Activated T-cell treated with anti-CD3 and anti-CD28 coated beads, Interleukin-2, amount 50 U/mL, for 72 hours (primary cell): ENCODE results near the gene LIPA. TPM values are rescaled to one million over a fixed set of nuclear protein-coding genes. Genes with fewer than 3 reads are reported as not detected.

ENCODE experiments used
- ATAC-seq, 2 donors: fragments of 150-1000 bp; cut with Tn5 transposase; replicated peaks in 1 of 2; 2 replicates each; pipeline ENCODE4 v1.10.0; 2021; ENCODE audit warnings: moderate library complexity in 2 of 2, mild to moderate bottlenecking in 1 of 2
- DNase-seq, 2 donors: peaks; one replicate each; pipeline ENCODE4 v3.0.0; 2021 to 2022; ENCODE audit warnings: mixed read lengths in 1 of 2
- H3K27ac Mint-ChIP-seq: one replicate; pipeline ENCODE4 v1.8.0; 2022; ENCODE audit warnings: mild to moderate bottlenecking, moderate library complexity, mixed read lengths
- H3K27me3 Mint-ChIP-seq: one replicate; pipeline ENCODE4 v1.8.0; 2022; ENCODE audit warnings: low read depth, mixed read lengths
- H3K36me3 Mint-ChIP-seq, 2 donors: one replicate each; pipeline ENCODE4 v1.8.0; 2022; ENCODE audit warnings: mixed read lengths in 2 of 2, mild to moderate bottlenecking in 1 of 2; ENCODE audit not compliant: insufficient read depth in 2 of 2
- H3K4me1 Mint-ChIP-seq: one replicate; pipeline ENCODE4 v1.8.0; 2022; ENCODE audit warnings: low read depth, mixed read lengths
- H3K4me3 Mint-ChIP-seq, 2 donors: one replicate each; pipeline ENCODE4 v1.8.0; 2022; ENCODE audit warnings: mild to moderate bottlenecking in 2 of 2, mixed read lengths in 2 of 2, moderate library complexity in 2 of 2
- H3K9me3 Mint-ChIP-seq, 2 donors: one replicate each; pipeline ENCODE4 v1.8.0; 2022; ENCODE audit warnings: mixed read lengths in 2 of 2
- total RNA-seq, 2 donors: library from RNA; stranded (reverse); gene quantifications; one replicate each; pipeline ENCODE4 v1.2.3, GENCODE V29; 2022

The LIPA gene
- total RNA-seq, 2 donors from 2014 or later: 19.5 to 21.3 TPM

DNA sequence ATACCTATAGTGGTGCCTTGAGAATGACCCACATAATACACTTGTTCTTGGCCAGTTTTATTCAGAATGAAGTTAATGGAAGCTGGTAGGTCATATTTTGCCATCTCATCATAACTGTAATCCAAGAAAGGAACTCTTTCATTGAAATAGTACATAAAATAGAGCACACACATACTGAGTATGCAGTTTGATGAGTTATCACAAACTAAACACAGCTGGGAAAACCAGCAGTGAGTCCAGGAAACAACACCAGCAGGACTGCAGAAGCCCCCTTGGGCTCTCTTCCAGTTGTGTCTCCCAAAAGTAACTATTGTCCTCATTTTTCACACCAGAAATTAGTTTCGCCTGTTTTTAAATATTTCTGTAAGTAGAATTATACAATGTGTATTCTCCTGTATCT lies 24.7 kb downstream of the LIPA start:
- Mint-ChIP-seq H3K4me1 (peaks cover 8% of the 10 kb centered on the region), H3K36me3 (peaks cover 0 to 10% of the 10 kb centered on the region in 2 donors), H3K27me3 (no peaks in the 10 kb centered on the region), H3K9me3 (no peaks in the 10 kb centered on the region), H3K27ac (no peak overlapping the region), H3K4me3 (no peak overlapping the region)
- ATAC-seq (no peak), DNase-seq (no peak)

- H3K4me3 Mint-ChIP-seq: peak overlapping the region in 1 of 2 donors; percentile 47
- H3K36me3 Mint-ChIP-seq: peaks cover 0 to 10% of the 10 kb centered on the region in 2 donors
- H3K4me1 Mint-ChIP-seq: peaks cover 8% of the 10 kb centered on the region
- ATAC-seq (no peak), DNase-seq (no peak)
- no peaks in the 10 kb centered on the region for H3K27me3 Mint-ChIP-seq
- H3K27ac Mint-ChIP-seq: no peak overlapping the region
- H3K9me3 Mint-ChIP-seq: no peaks in the 10 kb centered on the region
Measured at GRCh38 chr10:89224739-89225443, 26.7 kb downstream of the LIPA start.

GRCh38 chr10:89221919-89222318 lies 29.7 kb downstream of the LIPA start:
- Mint-ChIP-seq H3K36me3 (peaks cover 0 to 6% of the 10 kb centered on the region in 2 donors), H3K27ac (no peak overlapping the region), H3K4me3 (no peak overlapping the region), H3K4me1 (peaks cover 16% of the 10 kb centered on the region), H3K27me3 (no peaks in the 10 kb centered on the region), H3K9me3 (no peaks in the 10 kb centered on the region)
- ATAC-seq (no peak), DNase-seq (no peak)

GRCh38 chr10:89219513-89220218 lies 31.9 kb downstream of the LIPA start:
- Mint-ChIP-seq H3K36me3 (peaks cover 0 to 2% of the 10 kb centered on the region in 2 donors), H3K4me1 (peaks cover 8% of the 10 kb centered on the region), H3K4me3 (no peak overlapping the region)

DNA sequence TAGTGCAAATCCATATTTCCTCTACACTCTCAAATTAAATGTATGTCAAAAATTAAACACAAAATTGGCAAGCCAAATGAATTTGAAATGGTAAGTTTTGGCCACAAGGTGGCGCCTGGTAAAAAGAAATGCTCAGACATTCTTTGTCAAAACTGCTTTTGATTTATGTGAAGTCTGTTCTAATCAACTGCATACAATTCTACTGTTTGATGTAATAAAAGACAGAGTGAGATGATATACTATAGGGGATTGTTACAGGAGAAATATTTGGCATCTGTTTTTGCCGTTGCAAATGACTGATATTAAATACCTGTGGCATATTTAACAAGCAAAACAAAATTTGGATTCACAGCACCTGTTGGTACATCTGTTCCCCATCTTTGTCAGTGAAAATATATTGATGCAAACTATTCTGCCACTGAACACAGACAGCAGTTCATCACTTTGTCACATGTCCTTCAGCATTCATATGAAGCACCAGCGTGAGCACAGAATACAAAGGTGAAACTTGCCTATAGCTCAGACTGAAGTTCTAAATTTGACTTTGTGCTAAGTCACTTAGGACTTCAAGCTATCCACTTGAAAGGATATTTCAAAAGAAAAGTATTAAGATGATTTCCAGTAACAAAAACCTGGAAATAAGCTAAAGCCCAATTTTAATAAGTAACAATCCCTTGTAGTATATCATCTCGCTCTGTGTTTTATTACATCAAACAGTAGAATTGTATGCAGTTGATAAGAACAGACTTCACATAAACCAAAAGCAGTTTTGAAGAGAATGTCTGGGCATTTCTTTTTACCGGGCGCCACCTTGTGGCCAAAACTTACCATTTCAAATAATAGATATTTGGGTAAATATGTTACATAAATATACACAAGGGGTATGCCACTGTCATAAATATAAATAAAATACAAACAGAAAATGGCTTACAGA lies 34.3 kb downstream of the LIPA start:
- peaks cover 0 to 2% of the 10 kb centered on the region in 2 donors for H3K36me3 Mint-ChIP-seq
- no peak overlapping the region for H3K27ac Mint-ChIP-seq
- ATAC-seq (peak; percentile 33 to 54), DNase-seq (peak; percentile 65 to 69)
- peak overlapping the region in 1 of 2 donors; percentile 55 for H3K4me3 Mint-ChIP-seq
- H3K9me3 Mint-ChIP-seq: no peaks in the 10 kb centered on the region
- H3K27me3 Mint-ChIP-seq: no peaks in the 10 kb centered on the region
- peaks cover 11% of the 10 kb centered on the region for H3K4me1 Mint-ChIP-seq

More at GRCh38 chr10:89219513-89220218, 31.9 kb downstream of the LIPA start:
- Mint-ChIP-seq H3K27ac (no peak overlapping the region), H3K27me3 (no peaks in the 10 kb centered on the region), H3K9me3 (no peaks in the 10 kb centered on the region)
- ATAC-seq (no peak), DNase-seq (no peak)

DNA sequence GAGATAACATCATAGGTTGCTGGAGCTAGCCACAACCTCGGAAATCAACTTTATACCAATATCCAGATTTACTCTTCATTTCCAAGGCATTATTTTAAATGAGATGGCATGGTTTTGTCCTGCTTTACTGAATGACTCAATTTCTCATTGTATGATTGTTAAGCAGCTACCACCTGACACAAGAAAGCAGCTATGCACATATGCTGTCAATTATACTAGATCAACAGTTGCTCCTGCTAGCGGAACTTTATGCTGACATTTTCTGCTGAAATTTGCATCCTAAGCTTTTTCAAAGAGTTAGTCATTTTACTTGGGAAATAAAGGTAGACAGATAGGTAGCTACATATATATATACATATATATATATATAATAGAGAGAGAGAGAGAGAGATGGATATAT lies 35.5 kb downstream of the LIPA start:
- ATAC-seq (no peak), DNase-seq (no peak)
- Mint-ChIP-seq H3K4me1 (peaks cover 14% of the 10 kb centered on the region), H3K27ac (no peak overlapping the region), H3K9me3 (no peaks in the 10 kb centered on the region), H3K36me3 (peaks cover 0 to 2% of the 10 kb centered on the region in 2 donors), H3K27me3 (peaks cover 7% of the 10 kb centered on the region), H3K4me3 (no peak overlapping the region)

GRCh38 chr10:89215511-89215910 lies 36.1 kb downstream of the LIPA start:
- H3K27me3 Mint-ChIP-seq: peaks cover 13% of the 10 kb centered on the region
- H3K4me1 Mint-ChIP-seq: peaks cover 14% of the 10 kb centered on the region
- H3K36me3 Mint-ChIP-seq: peaks cover 0 to 2% of the 10 kb centered on the region in 2 donors
- ATAC-seq: no peak
- H3K4me3 Mint-ChIP-seq: no peak overlapping the region
- H3K27ac Mint-ChIP-seq: no peak overlapping the region
- no peak for DNase-seq
- no peaks in the 10 kb centered on the region for H3K9me3 Mint-ChIP-seq

DNA sequence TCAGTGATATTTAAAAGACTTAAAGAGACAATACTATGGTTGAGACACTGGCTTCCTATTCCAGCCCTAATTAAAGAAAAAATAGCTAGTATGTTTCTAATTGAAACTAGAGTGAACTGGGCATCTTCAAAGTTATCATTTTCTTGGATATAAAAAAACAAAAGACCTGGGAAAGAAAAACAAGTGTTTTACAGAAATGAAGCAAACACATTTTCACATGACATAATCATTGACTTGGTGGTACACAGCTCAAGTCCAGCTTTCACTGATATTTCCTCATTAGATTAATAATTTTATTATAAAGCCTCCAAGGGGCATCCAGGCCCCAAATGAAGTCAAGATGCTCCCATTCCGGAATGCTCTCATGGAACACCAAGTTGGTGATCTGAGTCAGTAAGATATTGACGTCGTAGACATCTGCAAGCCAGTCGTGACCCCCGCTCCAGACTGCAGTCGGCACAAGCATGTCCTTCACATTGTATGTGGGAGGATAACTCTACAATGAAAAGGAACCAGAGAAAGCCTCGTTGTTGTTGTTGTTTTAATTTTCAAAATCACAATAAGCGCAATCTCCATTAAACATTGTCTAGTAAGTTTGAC lies 36.9 kb downstream of the LIPA start:
- peaks cover 14% of the 10 kb centered on the region for H3K4me1 Mint-ChIP-seq
- H3K4me3 Mint-ChIP-seq: no peak overlapping the region
- DNase-seq (no peak), ATAC-seq (no peak)
- H3K9me3 Mint-ChIP-seq: no peaks in the 10 kb centered on the region
- H3K36me3 Mint-ChIP-seq: peaks cover 0 to 2% of the 10 kb centered on the region in 2 donors
- no peak overlapping the region for H3K27ac Mint-ChIP-seq
- H3K27me3 Mint-ChIP-seq: peaks cover 21% of the 10 kb centered on the region

DNA sequence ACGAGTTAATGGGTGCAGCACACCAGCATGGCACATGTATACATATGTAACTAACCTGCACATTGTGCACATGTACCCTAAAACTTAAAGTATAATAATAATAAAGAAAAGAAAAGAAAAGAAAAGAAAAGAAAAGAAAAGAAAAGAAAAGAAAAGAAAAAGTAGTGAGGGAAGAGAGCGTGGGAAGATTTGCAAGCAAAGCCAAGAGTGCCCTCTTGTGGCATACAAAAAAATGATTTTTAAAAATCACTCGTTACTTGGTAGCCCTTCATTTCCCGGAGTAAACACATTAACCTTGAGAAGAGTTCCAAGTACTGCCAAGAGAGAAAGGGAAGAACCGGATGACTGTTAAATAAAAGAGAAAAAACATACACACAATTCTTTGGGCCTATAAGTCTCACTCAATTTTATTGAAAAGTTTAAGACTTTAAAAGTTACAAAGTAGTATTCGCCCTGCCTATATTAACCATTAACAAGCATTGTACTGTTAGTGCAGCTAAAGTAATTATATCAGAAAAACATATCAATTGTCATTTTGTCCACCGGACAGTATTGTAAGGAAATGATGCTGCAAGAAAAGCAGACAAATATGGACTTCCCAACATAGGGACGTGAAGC lies 38.3 kb downstream of the LIPA start:
- DNase-seq (peak in 1 of 2 donors; percentile 10), ATAC-seq (no peak)

DNA sequence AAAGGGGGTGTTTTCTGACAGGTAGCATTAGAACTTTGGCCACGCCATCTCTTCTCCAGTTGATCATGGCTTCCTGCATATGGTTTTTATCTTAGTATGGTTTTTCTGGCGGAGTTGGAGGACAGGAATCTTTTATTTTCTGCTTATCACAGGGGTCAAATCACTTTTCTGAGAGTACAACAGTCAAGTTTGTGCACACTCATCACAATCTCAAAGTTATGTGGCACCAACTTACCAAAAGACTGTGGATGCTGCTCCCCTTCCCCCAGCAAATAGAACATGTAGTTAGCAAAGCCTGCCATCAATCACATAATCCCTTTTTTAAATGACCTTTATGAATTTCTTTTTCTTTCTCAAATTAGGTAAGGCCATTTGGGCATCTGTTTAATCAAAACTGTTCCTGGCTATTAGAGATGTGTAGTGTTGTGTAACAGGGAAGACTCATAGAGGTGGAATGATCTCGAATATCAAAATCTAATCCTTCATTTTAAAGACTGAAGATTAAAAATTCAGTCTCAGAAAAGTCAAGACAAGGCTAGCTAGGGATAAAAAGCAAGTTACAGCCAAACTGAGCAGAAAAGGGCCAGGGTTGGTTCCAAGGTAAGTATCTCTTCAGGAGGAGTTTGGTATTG lies 40.7 kb downstream of the LIPA start:
- peaks cover 0 to 2% of the 10 kb centered on the region in 2 donors for H3K36me3 Mint-ChIP-seq
- ATAC-seq: no peak
- H3K4me3 Mint-ChIP-seq: no peak overlapping the region
- H3K27me3 Mint-ChIP-seq: peaks cover 26% of the 10 kb centered on the region
- no peak for DNase-seq
- no peak overlapping the region for H3K27ac Mint-ChIP-seq
- H3K4me1 Mint-ChIP-seq: peaks cover 20% of the 10 kb centered on the region
- H3K9me3 Mint-ChIP-seq: no peaks in the 10 kb centered on the region

More for the DNA sequence above, 38.3 kb downstream of the LIPA start:
- H3K27me3 Mint-ChIP-seq: peaks cover 26% of the 10 kb centered on the region
- H3K4me3 Mint-ChIP-seq: no peak overlapping the region
- peaks cover 14% of the 10 kb centered on the region for H3K4me1 Mint-ChIP-seq
- no peaks in the 10 kb centered on the region for H3K9me3 Mint-ChIP-seq
- H3K36me3 Mint-ChIP-seq: peaks cover 0 to 2% of the 10 kb centered on the region in 2 donors
- peak overlapping the region; percentile 81 for H3K27ac Mint-ChIP-seq

GRCh38 chr10:89209718-89210117 lies 41.9 kb downstream of the LIPA start:
- no peak overlapping the region for H3K27ac Mint-ChIP-seq
- no peak overlapping the region for H3K4me3 Mint-ChIP-seq
- peaks cover 0 to under 1% of the 10 kb centered on the region in 2 donors for H3K36me3 Mint-ChIP-seq
- no peaks in the 10 kb centered on the region for H3K9me3 Mint-ChIP-seq
- no peak for DNase-seq
- no peak for ATAC-seq
- peaks cover 26% of the 10 kb centered on the region for H3K27me3 Mint-ChIP-seq
- H3K4me1 Mint-ChIP-seq: peaks cover 20% of the 10 kb centered on the region
